OCI-LY7 (cell line): Measurements from ENCODE around the gene CDK5R1. TPM values are rescaled to one million over a fixed set of nuclear protein-coding genes. Genes with fewer than 3 reads are reported as not detected.

Experiments used
- BruUV-seq: library from RNA; stranded (reverse); fragments of 400-500 nt; replicated peaks from 2 replicates; lab custom pipeline; 2021; lab: Mats Ljungman, UMichigan
- CTCF ChIA-PET: fragments of 300-600 bp; sonication (Branson Sonifier 250); formaldehyde crosslinking; loops from one replicate; lab custom pipeline; 2022; ENCODE audit warnings: antibody characterized with exemption; ENCODE audit not compliant: unreplicated experiment; lab: Charles Lee
- POLR2A ChIA-PET: fragments of 300-600 bp; sonication (Branson Sonifier 250); formaldehyde crosslinking; loops from one replicate; lab custom pipeline; 2022; ENCODE audit warnings: antibody characterized with exemption; lab: Charles Lee
- DNase-seq: peaks from one replicate; pipeline ENCODE4 v3.0.0-alpha.2; 2015; ENCODE audit warnings: low spot score
- H2AFZ ChIP-seq: fragments of 200-600 bp; sonication (generic), shearing (Covaris generic); 2 replicates; pipeline ENCODE4 v1.6.1; 2014; ENCODE audit warnings: mild to moderate bottlenecking, antibody characterized with exemption, low read length, moderate library complexity
- H3K27ac ChIP-seq: fragments of 200-600 bp; sonication (generic); 2 replicates; pipeline ENCODE4 v1.5.1; 2014; ENCODE audit warnings: mixed run types, low read depth, mild to moderate bottlenecking, moderate library complexity, low read length, inconsistent platforms; ENCODE audit not compliant: poor library complexity, severe bottlenecking
- H3K36me3 ChIP-seq: fragments of 200-600 bp; sonication (generic); 2 replicates; pipeline ENCODE4 v1.6.1; 2014; ENCODE audit warnings: mild to moderate bottlenecking, antibody characterized with exemption, low read length, moderate library complexity, mixed read lengths; ENCODE audit not compliant: insufficient read depth
- H3K4me1 ChIP-seq: fragments of 200-600 bp; sonication (generic); 2 replicates; pipeline ENCODE4 v1.5.1; 2014; ENCODE audit warnings: mild to moderate bottlenecking, low read length; ENCODE audit not compliant: insufficient read depth, poor library complexity, severe bottlenecking
- H3K4me2 ChIP-seq: fragments of 200-600 bp; sonication (generic); 2 replicates; pipeline ENCODE4 v1.6.1; 2014; ENCODE audit warnings: mild to moderate bottlenecking, low read length
- H3K4me3 ChIP-seq: fragments of 200-600 bp; sonication (generic); 2 replicates; pipeline ENCODE4 v1.5.1; 2014; ENCODE audit warnings: mild to moderate bottlenecking, low read depth, low read length; ENCODE audit not compliant: poor library complexity, severe bottlenecking
- H3K79me2 ChIP-seq: fragments of 200-600 bp; sonication (generic); 2 replicates; pipeline ENCODE4 v1.6.1; 2016; ENCODE audit warnings: low read depth, mild to moderate bottlenecking, low read length, moderate library complexity, mixed read lengths; ENCODE audit not compliant: insufficient read depth
- H3K9me2 ChIP-seq: fragments of 200-600 bp; sonication (generic); 2 replicates; pipeline ENCODE4 v1.6.1; 2016; ENCODE audit warnings: mild to moderate bottlenecking, low read length, mixed read lengths; ENCODE audit not compliant: insufficient read depth
- H3K9me3 ChIP-seq: fragments of 200-600 bp; sonication (generic); 2 replicates; pipeline ENCODE4 v1.6.1; 2014; ENCODE audit warnings: mild to moderate bottlenecking, mixed run types, low read length, mixed read lengths
- H4K20me1 ChIP-seq: fragments of 200-600 bp; sonication (generic); 2 replicates; pipeline ENCODE4 v1.6.1; 2014; ENCODE audit warnings: mild to moderate bottlenecking, antibody characterized with exemption, low read length, moderate library complexity, mixed read lengths; ENCODE audit not compliant: insufficient read depth
- CTCF ChIP-seq: fragments of 200-600 bp; sonication (generic); conservative IDR thresholded peaks from 2 replicates; pipeline ENCODE4 v1.5.1; 2014; ENCODE audit warnings: mild to moderate bottlenecking, antibody characterized with exemption, low read length, moderate library complexity, mixed read lengths
- EZH2phosphoT487 ChIP-seq: fragments of 200-600 bp; sonication (generic); IDR thresholded peaks from 2 replicates; pipeline ENCODE4 v1.6.1; 2018; ENCODE audit warnings: low read depth, borderline replicate concordance, mild to moderate bottlenecking, mixed run types, antibody characterized with exemption, low read length, moderate library complexity, mixed read lengths
- intact Hi-C: fragments of 100-400 bp; cut with micrococcal nuclease; formaldehyde crosslinking; loops from one replicate; pipeline ENCODE4 v1.10.0; 2022; ENCODE audit not compliant: unreplicated experiment
- total RNA-seq, 2 experiments: library from RNA; depleted of rRNA in 1 of 2; stranded (reverse); fragments of >200 nt in 1 of 2; shearing (Covaris generic) in 1 of 2; gene quantifications; 2 replicates each; pipeline ENCODE4 v1.2.3, GENCODE V29; 2014 to 2022

The CDK5R1 gene
- total RNA-seq, 2 experiments from 2014 or later: 1.3 to 2.2 TPM

GRCh38 chr17:32497431-32498205, 10.8 kb downstream of the CDK5R1 start:
- H3K9me2 ChIP-seq: no peaks in the 10 kb centered on the region

DNA sequence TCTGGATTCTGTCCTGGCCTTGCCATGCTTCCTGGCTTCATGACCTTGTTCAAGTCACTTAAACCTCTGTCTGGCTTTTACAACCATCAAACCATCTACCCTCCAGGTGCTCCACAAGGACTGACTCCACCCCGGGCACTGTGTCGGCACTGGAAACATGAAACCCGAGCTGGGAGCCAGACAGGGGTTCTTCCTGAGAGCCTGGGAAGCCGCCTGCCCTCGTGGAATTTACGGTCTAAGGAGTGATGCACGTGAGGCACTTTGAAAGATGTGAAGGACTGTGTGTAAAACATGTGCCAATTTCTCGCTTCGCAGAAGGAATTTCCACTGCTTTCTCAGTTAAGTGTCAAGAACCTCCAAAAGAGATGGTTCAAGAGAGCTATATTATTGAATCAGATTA, 11.6 kb downstream of the CDK5R1 start:
- Histone ChIP-seq H2AFZ (no peak overlapping the region), H3K9me2 (no peaks in the 10 kb centered on the region), H3K9me3 (no peaks in the 10 kb centered on the region), H3K4me1 (peaks cover 12% of the 10 kb centered on the region), H3K79me2 (no peaks in the 10 kb centered on the region), H3K4me2 (no peak overlapping the region), H3K27ac (no peak overlapping the region), H4K20me1 (no peaks in the 10 kb centered on the region), H3K36me3 (no peaks in the 10 kb centered on the region), H3K4me3 (no peak overlapping the region)
- no TSS peak for BruUV-seq
- TF ChIP-seq CTCF: no peak
- no peak for TF ChIP-seq EZH2phosphoT487
- ChIA-PET CTCF (no interaction called here), POLR2A (interaction anchor here (1.6 kb wide), 1 partner anchor 61 kb away, joined by 3 read pairs; no protein-coding TSS in a partner anchor)
- intact Hi-C loops: no loop called here
- no peak for DNase-seq

More at GRCh38 chr17:32497431-32498205, 10.8 kb downstream of the CDK5R1 start:
- TF ChIP-seq CTCF: no peak
- TF ChIP-seq EZH2phosphoT487: no peak
- no peaks in the 10 kb centered on the region for H3K9me3 ChIP-seq
- H3K36me3 ChIP-seq: no peaks in the 10 kb centered on the region
- H2AFZ ChIP-seq: no peak overlapping the region
- no peaks in the 10 kb centered on the region for H3K79me2 ChIP-seq
- peaks cover 11% of the 10 kb centered on the region for H3K4me1 ChIP-seq
- H3K4me2 ChIP-seq: no peak overlapping the region
- H3K27ac ChIP-seq: no peak overlapping the region
- no peaks in the 10 kb centered on the region for H4K20me1 ChIP-seq
- H3K4me3 ChIP-seq: no peak overlapping the region
- CTCF ChIA-PET: no interaction called here
- BruUV-seq: no TSS peak
- intact Hi-C loops: no loop called here
- POLR2A ChIA-PET: no interaction called here
- no peak for DNase-seq

- Histone ChIP-seq H4K20me1 (no peaks in the 10 kb centered on the region), H3K4me3 (no peak overlapping the region), H3K27ac (no peak overlapping the region), H3K9me3 (no peaks in the 10 kb centered on the region), H3K4me1 (peaks cover 26% of the 10 kb centered on the region), H3K79me2 (no peaks in the 10 kb centered on the region), H3K9me2 (no peaks in the 10 kb centered on the region), H3K4me2 (no peak overlapping the region), H3K36me3 (no peaks in the 10 kb centered on the region), H2AFZ (no peak overlapping the region)
- CTCF ChIA-PET: no interaction called here
- BruUV-seq: no TSS peak
- no peak for DNase-seq
- intact Hi-C loops: loop anchor here (5.0 kb wide), 1 partner anchor 55 kb away; no protein-coding TSS in a partner anchor
- POLR2A ChIA-PET: no interaction called here
- TF ChIP-seq CTCF (no peak), EZH2phosphoT487 (no peak)
These were observed 15.2 kb downstream of the CDK5R1 start for GRCh38 chr17:32502013-32502412.
